PFSK-1 (cell line): ENCODE results near the gene HAGHL.

Experiments
- FOXP2 ChIP-seq: optimal IDR thresholded peaks from 2 replicates; pipeline ENCODE3; 2011; ENCODE audit warnings: borderline replicate concordance, control low read depth, inconsistent platforms; ENCODE audit not compliant: insufficient read depth; ENCODE audit errors: extremely low read length, extremely low read depth
- POLR2AphosphoS5 ChIP-seq: IDR thresholded peaks from 2 replicates; pipeline ENCODE4 v1.6.1; 2012; ENCODE audit warnings: low read depth, mild to moderate bottlenecking, control low read depth, low read length, moderate library complexity
- SIN3A ChIP-seq: IDR thresholded peaks from 2 replicates; pipeline ENCODE4 v1.6.1; 2012; ENCODE audit warnings: mild to moderate bottlenecking, low read length, moderate library complexity, borderline replicate concordance; ENCODE audit not compliant: insufficient read depth
- TAF1 ChIP-seq: IDR thresholded peaks from 2 replicates; pipeline ENCODE4 v1.6.1; 2012; ENCODE audit warnings: low read length, control low read depth, borderline replicate concordance; ENCODE audit not compliant: insufficient read depth
- TF ChIP-seq, protein P1 (sequence below), 2 experiments: IDR thresholded peaks; 2 replicates each; pipeline versions ENCODE4 v1.6.1 to v1.8.0; 2011 to 2012; ENCODE audit warnings: low read depth in 2 of 2, low read length in 2 of 2, control low read depth in 1 of 2, inconsistent platforms in 1 of 2, mild to moderate bottlenecking in 1 of 2, moderate library complexity in 1 of 2; ENCODE audit not compliant: insufficient read depth in 1 of 2

- no peak for TF ChIP-seq SIN3A
- TF ChIP-seq POLR2AphosphoS5, result no peak
- TF ChIP-seq, protein P1, sequence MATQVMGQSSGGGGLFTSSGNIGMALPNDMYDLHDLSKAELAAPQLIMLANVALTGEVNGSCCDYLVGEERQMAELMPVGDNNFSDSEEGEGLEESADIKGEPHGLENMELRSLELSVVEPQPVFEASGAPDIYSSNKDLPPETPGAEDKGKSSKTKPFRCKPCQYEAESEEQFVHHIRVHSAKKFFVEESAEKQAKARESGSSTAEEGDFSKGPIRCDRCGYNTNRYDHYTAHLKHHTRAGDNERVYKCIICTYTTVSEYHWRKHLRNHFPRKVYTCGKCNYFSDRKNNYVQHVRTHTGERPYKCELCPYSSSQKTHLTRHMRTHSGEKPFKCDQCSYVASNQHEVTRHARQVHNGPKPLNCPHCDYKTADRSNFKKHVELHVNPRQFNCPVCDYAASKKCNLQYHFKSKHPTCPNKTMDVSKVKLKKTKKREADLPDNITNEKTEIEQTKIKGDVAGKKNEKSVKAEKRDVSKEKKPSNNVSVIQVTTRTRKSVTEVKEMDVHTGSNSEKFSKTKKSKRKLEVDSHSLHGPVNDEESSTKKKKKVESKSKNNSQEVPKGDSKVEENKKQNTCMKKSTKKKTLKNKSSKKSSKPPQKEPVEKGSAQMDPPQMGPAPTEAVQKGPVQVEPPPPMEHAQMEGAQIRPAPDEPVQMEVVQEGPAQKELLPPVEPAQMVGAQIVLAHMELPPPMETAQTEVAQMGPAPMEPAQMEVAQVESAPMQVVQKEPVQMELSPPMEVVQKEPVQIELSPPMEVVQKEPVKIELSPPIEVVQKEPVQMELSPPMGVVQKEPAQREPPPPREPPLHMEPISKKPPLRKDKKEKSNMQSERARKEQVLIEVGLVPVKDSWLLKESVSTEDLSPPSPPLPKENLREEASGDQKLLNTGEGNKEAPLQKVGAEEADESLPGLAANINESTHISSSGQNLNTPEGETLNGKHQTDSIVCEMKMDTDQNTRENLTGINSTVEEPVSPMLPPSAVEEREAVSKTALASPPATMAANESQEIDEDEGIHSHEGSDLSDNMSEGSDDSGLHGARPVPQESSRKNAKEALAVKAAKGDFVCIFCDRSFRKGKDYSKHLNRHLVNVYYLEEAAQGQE (IDR thresholded peaks at IDR 0.05; ENCODE audit: insufficient read depth in 1 of 2, low read depth in 2 of 2, low read length in 2 of 2), result no peak
- no peak for TF ChIP-seq TAF1
- TF ChIP-seq FOXP2, result no peak
These were observed 6.0 kb downstream of the HAGHL start for GRCh38 chr16:732936-733335.
